Keratinocyte (primary cell): Measurements from ENCODE around the gene CPSF4.

ENCODE experiments used
- CTCF ChIP-seq, 3 experiments: IDR thresholded peaks in 1 of 3; conservative IDR thresholded peaks in 1 of 3; optimal IDR thresholded peaks in 1 of 3; 2 replicates in 2 of 3; 3 replicates in 1 of 3; pipeline versions ENCODE3 to v1.5.1; 2011; ENCODE audit warnings: low read length in 3 of 3, mild to moderate bottlenecking in 3 of 3, moderate library complexity in 2 of 3, control low read depth in 1 of 3, inconsistent platforms in 1 of 3; ENCODE audit not compliant: insufficient read depth in 2 of 3; ENCODE audit errors: extremely low read depth in 1 of 3
- EZH2 ChIP-seq: IDR thresholded peaks from one replicate; pipeline ENCODE4 v1.6.1; 2012; ENCODE audit warnings: inconsistent platforms, mild to moderate bottlenecking, low read length, moderate library complexity

- TF ChIP-seq CTCF (optimal IDR thresholded peaks at IDR 0.05 in 1 of 3, IDR thresholded peaks at IDR 0.05 in 1 of 3, conservative IDR thresholded peaks at IDR 0.05 in 1 of 3; ENCODE audit: extremely low read depth in 1 of 3, insufficient read depth in 2 of 3, low read length in 3 of 3) (no peak), EZH2 (no peak)
Observed at GRCh38 chr7:99490878-99491277, 52.1 kb downstream of the CPSF4 start.
